ENCODE data around the gene FRK.

FRK gene

DNA sequence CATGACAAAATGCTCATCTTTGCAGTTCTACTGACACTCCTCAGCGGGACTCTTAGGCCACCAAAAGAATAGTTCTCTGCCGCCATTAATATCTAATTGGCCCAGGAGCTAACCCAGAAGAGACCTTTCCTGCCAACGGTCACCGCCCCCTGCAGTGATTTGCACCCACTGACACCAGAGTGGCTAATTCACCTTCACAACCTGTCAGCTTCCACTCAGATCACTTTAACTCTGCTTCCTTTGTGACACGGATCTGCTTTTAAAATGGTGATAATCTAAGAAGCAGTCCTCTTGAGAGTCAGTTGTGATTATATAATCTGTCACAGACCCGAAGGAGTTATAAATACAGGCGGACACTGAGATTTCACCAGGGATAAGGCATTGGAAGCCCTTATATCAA lies 172.8 kb downstream of the FRK start:
- Histone ChIP-seq H3K27me3 (ENCODE audit: control insufficient read depth, insufficient read depth, low read length) (no peaks in the 10 kb centered on the region), H3K4me1 (ENCODE audit: control insufficient read depth, insufficient read depth, low read length) (no peaks in the 10 kb centered on the region)

DNA sequence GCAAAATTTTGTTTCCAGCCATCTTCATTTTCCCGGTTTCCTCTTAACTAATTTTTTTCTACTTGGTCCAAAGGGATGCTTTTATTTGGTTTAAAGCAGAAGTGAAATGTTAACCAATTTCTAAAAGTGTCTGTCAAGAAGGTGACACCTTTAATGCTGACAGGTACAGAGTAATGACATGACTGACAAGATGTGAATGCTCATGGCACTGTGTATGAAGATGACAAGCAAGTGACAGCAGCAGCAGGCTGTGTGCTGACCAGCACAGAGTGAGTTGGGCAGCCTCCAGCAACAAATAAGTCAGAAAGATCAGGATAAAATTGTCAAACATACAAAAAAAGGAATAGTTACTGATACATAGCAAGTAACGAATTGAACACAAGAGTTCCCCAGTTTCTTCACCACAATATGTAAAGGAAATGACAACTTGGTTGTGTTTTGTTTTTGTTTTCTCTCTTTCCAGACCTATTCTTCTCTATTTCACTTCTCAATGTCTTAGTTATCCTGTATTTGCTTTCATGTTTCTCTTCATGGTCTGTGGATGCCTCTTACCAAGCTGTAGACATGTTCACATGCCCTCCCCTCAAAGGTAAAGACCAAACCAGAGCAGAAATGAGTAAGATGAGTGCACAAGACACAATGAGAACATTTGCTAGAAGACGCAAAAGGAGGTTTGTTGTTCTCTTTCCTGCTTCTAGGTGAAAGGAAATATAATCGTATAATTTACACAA lies 174.9 kb downstream of the FRK start:
- Histone ChIP-seq H3K4me3 (ENCODE audit: low read length) (no peak overlapping the region), H3K36me3 (ENCODE audit: control insufficient read depth, insufficient read depth, low read length) (no peaks in the 10 kb centered on the region), H3K4me1 (ENCODE audit: control insufficient read depth, insufficient read depth, low read length) (no peaks in the 10 kb centered on the region), H3K27me3 (ENCODE audit: control insufficient read depth, insufficient read depth, low read length) (no peaks in the 10 kb centered on the region), H3K9me3 (ENCODE audit: control insufficient read depth, low read length) (no peaks in the 10 kb centered on the region), H3K9ac (ENCODE audit: low read length) (no peak overlapping the region)

More for the DNA sequence above, 172.8 kb downstream of the FRK start:
- Histone ChIP-seq H3K4me3 (ENCODE audit: low read length) (no peak overlapping the region), H3K9ac (ENCODE audit: low read length) (no peak overlapping the region), H3K9me3 (ENCODE audit: control insufficient read depth, low read length) (no peaks in the 10 kb centered on the region), H3K36me3 (ENCODE audit: control insufficient read depth, insufficient read depth, low read length) (no peaks in the 10 kb centered on the region)

DNA sequence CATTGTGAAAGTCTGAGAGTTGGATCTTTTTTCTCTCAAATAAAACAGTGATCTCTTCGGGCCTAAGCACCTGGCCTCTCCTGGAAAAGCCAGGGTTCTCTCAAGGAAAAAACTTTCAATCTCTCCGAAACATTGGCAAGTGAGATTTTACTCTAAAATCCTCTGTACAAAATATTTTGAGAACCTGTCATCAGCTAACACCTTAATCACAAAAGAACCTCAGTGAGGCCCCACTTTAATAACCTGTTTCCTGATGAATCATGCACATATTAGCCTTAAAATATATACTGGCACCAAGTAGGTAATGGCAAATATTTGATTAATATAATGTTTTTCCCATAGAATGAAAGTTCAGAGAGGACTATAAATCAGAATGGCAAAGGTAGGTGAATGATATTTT lies 177.9 kb downstream of the FRK start:
- no peaks in the 10 kb centered on the region for H3K4me1 ChIP-seq (ENCODE audit: control insufficient read depth, insufficient read depth, low read length)
- H3K27me3 ChIP-seq (ENCODE audit: control insufficient read depth, insufficient read depth, low read length): no peaks in the 10 kb centered on the region
- H3K36me3 ChIP-seq (ENCODE audit: control insufficient read depth, insufficient read depth, low read length): no peaks in the 10 kb centered on the region
- H3K9me3 ChIP-seq (ENCODE audit: control insufficient read depth, low read length): no peaks in the 10 kb centered on the region
- no peak overlapping the region for H3K4me3 ChIP-seq (ENCODE audit: low read length)
- no peak overlapping the region for H3K9ac ChIP-seq (ENCODE audit: low read length)

DNA sequence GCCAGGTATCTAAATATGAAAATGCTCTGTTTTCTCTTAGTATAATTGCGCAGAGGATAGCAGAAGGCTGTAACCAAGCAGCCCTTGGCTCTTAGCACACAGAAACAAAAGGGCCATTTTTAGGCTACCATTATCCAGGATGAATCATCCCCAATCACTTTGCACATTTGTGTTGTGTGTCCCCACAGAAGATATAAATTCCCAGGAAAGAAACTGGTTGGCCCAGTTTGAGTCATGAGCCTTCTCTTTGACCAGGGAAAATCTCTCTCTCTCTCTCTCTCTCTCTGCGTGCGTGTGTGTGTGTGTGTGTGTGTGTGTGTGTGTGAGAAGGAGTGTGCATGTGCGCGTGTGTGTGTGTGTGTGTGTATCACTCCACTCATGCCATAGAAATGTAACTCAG lies 178.5 kb downstream of the FRK start:
- Histone ChIP-seq H3K27me3 (ENCODE audit: control insufficient read depth, insufficient read depth, low read length) (no peaks in the 10 kb centered on the region), H3K9me3 (ENCODE audit: control insufficient read depth, low read length) (no peaks in the 10 kb centered on the region), H3K9ac (ENCODE audit: low read length) (no peak overlapping the region), H3K4me1 (ENCODE audit: control insufficient read depth, insufficient read depth, low read length) (no peaks in the 10 kb centered on the region), H3K36me3 (ENCODE audit: control insufficient read depth, insufficient read depth, low read length) (no peaks in the 10 kb centered on the region), H3K4me3 (ENCODE audit: low read length) (no peak overlapping the region)

All from mucosa of stomach (tissue), 1 donor.